HepG2 (cell line): ENCODE measurements around the gene CTAG1A. TPM values are rescaled to one million over a fixed set of nuclear protein-coding genes. Genes with fewer than 3 reads are reported as not detected.

Source experiments
- AGO1 ChIP-seq: fragments of 200-400 bp; formaldehyde crosslinking; IDR thresholded peaks from 2 replicates; pipeline ENCODE4 v1.6.1; 2017; ENCODE audit warnings: mild to moderate bottlenecking, low read depth, low read length, moderate library complexity; ENCODE audit not compliant: poor library complexity, severe bottlenecking
- DNMT1 ChIP-seq: sonication (generic); formaldehyde crosslinking; IDR thresholded peaks from 2 replicates; pipeline ENCODE4 v1.5.1; 2020; ENCODE audit warnings: mild to moderate bottlenecking, missing genetic modification reagents
- GATAD1 ChIP-seq: IDR thresholded peaks from 2 replicates; pipeline ENCODE4 v1.6.1; 2016; ENCODE audit warnings: missing genetic modification reagents, missing compliant biosample characterization
- GPN1 ChIP-seq: sonication (generic); formaldehyde crosslinking; IDR thresholded peaks from 2 replicates; pipeline ENCODE4 v1.5.1; 2020; ENCODE audit warnings: missing genetic modification reagents, borderline replicate concordance
- JUNB ChIP-seq: sonication (generic); formaldehyde crosslinking; IDR thresholded peaks from 2 replicates; pipeline ENCODE4 v1.8.0; 2022; ENCODE audit warnings: missing genetic modification reagents, mild to moderate bottlenecking, borderline replicate concordance
- KDM5B ChIP-seq: sonication (generic); formaldehyde crosslinking; IDR thresholded peaks from 2 replicates; pipeline ENCODE4 v1.4.0; 2020; ENCODE audit warnings: missing genetic modification reagents, mild to moderate bottlenecking, borderline replicate concordance
- MBNL3 ChIP-seq: fragments of 250-450 bp; sonication (Bioruptor Pico); conservative IDR thresholded peaks from 2 replicates; pipeline ENCODE4 v1.8.0; 2022; ENCODE audit warnings: mild to moderate bottlenecking, inconsistent platforms
- MED1 ChIP-seq: sonication (generic); formaldehyde crosslinking; IDR thresholded peaks from 2 replicates; pipeline ENCODE4 v1.4.0; 2020; ENCODE audit warnings: missing genetic modification reagents
- NR2F6 ChIP-seq, 2 experiments: IDR thresholded peaks; 2 replicates each; pipeline ENCODE4 v1.6.1; 2016; ENCODE audit warnings: antibody characterized with exemption in 1 of 2, mild to moderate bottlenecking in 1 of 2
- PTBP1 ChIP-seq: fragments of 200-400 bp; formaldehyde crosslinking; IDR thresholded peaks from 2 replicates; pipeline ENCODE4 v1.6.1; 2018; ENCODE audit warnings: low read length, low read depth; ENCODE audit not compliant: poor library complexity, severe bottlenecking
- REXO4 ChIP-seq: sonication (generic); formaldehyde crosslinking; IDR thresholded peaks from 2 replicates; pipeline ENCODE4 v1.8.0; 2022; ENCODE audit warnings: missing genetic modification reagents, mild to moderate bottlenecking, borderline replicate concordance
- RXRB ChIP-seq: IDR thresholded peaks from 2 replicates; pipeline ENCODE4 v1.6.1; 2016; ENCODE audit warnings: borderline replicate concordance, missing genetic modification reagents, missing compliant biosample characterization
- SAP130 ChIP-seq: IDR thresholded peaks from 2 replicates; pipeline ENCODE4 v1.6.1; 2016; ENCODE audit warnings: low read depth
- TBX2 ChIP-seq: sonication (generic); formaldehyde crosslinking; IDR thresholded peaks from 2 replicates; pipeline ENCODE4 v1.5.0; 2020; ENCODE audit warnings: missing genetic modification reagents, mild to moderate bottlenecking, borderline replicate concordance
- TSC22D2 ChIP-seq: sonication (generic); formaldehyde crosslinking; IDR thresholded peaks from 2 replicates; pipeline ENCODE4 v1.5.1; 2020; ENCODE audit warnings: missing genetic modification reagents, mild to moderate bottlenecking, borderline replicate concordance
- ZBTB38 ChIP-seq: sonication (generic); formaldehyde crosslinking; IDR thresholded peaks from 2 replicates; pipeline ENCODE4 v1.5.1; 2020; ENCODE audit warnings: mild to moderate bottlenecking, missing genetic modification reagents
- ZFX ChIP-seq: sonication (generic); formaldehyde crosslinking; IDR thresholded peaks from 2 replicates; pipeline ENCODE4 v1.4.0; 2020; ENCODE audit warnings: mild to moderate bottlenecking, low read depth, missing genetic modification reagents, moderate library complexity
- ZNF333 ChIP-seq: sonication (generic); formaldehyde crosslinking; IDR thresholded peaks from 2 replicates; pipeline ENCODE4 v1.4.0; 2020; ENCODE audit warnings: mild to moderate bottlenecking, missing genetic modification reagents, borderline replicate concordance
- ZNF451 ChIP-seq: sonication (generic); formaldehyde crosslinking; IDR thresholded peaks from 2 replicates; pipeline ENCODE4 v1.5.0; 2020; ENCODE audit warnings: mild to moderate bottlenecking, missing genetic modification reagents
- ZNF563 ChIP-seq: sonication (generic); formaldehyde crosslinking; IDR thresholded peaks from 2 replicates; pipeline ENCODE4 v1.8.0; 2022; ENCODE audit warnings: mild to moderate bottlenecking, moderate library complexity, missing genetic modification reagents
- ZNF644 ChIP-seq: IDR thresholded peaks from 2 replicates; pipeline ENCODE4 v1.6.1; 2016; ENCODE audit warnings: low read depth
- ZNF776 ChIP-seq: sonication (generic); formaldehyde crosslinking; IDR thresholded peaks from 2 replicates; pipeline ENCODE4 v1.4.0; 2020; ENCODE audit warnings: mild to moderate bottlenecking, missing genetic modification reagents
- ZSCAN30 ChIP-seq: sonication (generic); formaldehyde crosslinking; IDR thresholded peaks from 2 replicates; pipeline ENCODE4 v1.5.0; 2020; ENCODE audit warnings: mild to moderate bottlenecking, missing genetic modification reagents
- polyA plus RNA-seq, 8 experiments: library from polyadenylated mRNA; depleted of rRNA in 3 of 8; stranded (reverse) in 7 of 8; unstranded in 1 of 8; fragments of >200 nt; fragmentation: Illumina TruSeq in 4 of 8; extraction: Trizol in 4 of 8; gene quantifications; 2 replicates each; pipeline versions ENCODE4 v1.2.1 to v1.2.3, GENCODE V29; 2011 to 2016; ENCODE audit warnings: low read depth in 4 of 8, missing spikeins in 1 of 8, mixed read lengths in 1 of 8; ENCODE audit not compliant: insufficient read depth in 1 of 8
- total RNA-seq, 5 experiments: library from RNA; depleted of rRNA; stranded (reverse); fragments of >200 nt; fragmentation: Illumina TruSeq; extraction: Trizol; gene quantifications; 2 replicates each; pipeline ENCODE4 v1.2.3, GENCODE V29; 2016; ENCODE audit warnings: low read depth in 1 of 5
- TF ChIP-seq, protein P1 (sequence below): sonication (generic); formaldehyde crosslinking; IDR thresholded peaks from 2 replicates; pipeline ENCODE4 v1.5.0; 2020; ENCODE audit warnings: missing genetic modification reagents
- TF ChIP-seq, protein P2 (sequence below): sonication (generic); formaldehyde crosslinking; conservative IDR thresholded peaks from 2 replicates; pipeline ENCODE4 v1.8.0; 2022; ENCODE audit warnings: missing genetic modification reagents
- TF ChIP-seq, protein P3 (sequence below): sonication (generic); formaldehyde crosslinking; IDR thresholded peaks from 2 replicates; pipeline ENCODE4 v1.4.0; 2020; ENCODE audit warnings: low read depth, mild to moderate bottlenecking, missing genetic modification reagents
- TF ChIP-seq, protein P4 (sequence below): sonication (generic); formaldehyde crosslinking; IDR thresholded peaks from 2 replicates; pipeline ENCODE4 v1.8.0; 2022; ENCODE audit warnings: missing genetic modification reagents, low read depth, mild to moderate bottlenecking, borderline replicate concordance

The CTAG1A gene
- total and polyA plus RNA-seq, 2 of the 13 experiments (the other 11 are each of a cell fraction or from before 2014, with no cell fraction given): not detected

DNA sequence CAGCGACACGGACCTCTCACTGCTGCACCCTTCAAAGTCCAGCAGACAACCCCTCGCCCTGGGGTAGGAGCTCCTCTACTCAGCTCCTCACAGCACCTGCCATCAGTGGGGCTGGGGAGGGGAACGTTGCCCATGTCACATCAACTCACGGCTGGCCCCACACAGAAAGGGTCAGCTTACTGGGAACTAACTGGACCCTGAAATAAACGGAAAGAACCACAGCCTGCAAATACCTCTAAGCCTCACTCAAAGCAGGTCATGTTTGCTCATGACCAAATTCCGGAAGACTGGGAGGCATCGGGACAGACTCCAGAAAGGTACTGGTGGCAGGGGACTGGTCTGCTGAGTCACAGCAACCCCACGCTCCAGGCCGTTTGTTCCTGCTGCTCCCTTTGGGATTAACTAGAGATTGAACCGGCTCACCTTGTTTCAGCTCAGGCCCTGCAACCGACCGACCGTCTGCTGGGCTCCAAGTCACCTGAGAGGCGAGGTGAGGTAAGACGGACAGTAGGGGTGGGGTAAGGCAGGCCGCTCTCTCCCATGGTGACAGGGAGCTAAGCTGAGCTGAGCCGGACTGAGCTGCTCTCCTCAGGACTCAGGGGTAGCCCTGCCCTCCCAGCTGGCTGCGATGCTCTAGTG lies 43.9 kb upstream of the CTAG1A start (continued):
- no peak for TF ChIP-seq ZNF563
- peak; percentile 84 for TF ChIP-seq MED1 (CRISPR knock-in tag)
- TF ChIP-seq MBNL3 (CRISPR knock-in tag): no peak
- TF ChIP-seq, protein P1, sequence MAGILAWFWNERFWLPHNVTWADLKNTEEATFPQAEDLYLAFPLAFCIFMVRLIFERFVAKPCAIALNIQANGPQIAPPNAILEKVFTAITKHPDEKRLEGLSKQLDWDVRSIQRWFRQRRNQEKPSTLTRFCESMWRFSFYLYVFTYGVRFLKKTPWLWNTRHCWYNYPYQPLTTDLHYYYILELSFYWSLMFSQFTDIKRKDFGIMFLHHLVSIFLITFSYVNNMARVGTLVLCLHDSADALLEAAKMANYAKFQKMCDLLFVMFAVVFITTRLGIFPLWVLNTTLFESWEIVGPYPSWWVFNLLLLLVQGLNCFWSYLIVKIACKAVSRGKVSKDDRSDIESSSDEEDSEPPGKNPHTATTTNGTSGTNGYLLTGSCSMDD (CRISPR knock-in tag): no peak
- TF ChIP-seq TBX2 (CRISPR knock-in tag): peak; percentile 33; the same call in 1 of the 2 replicates
- TF ChIP-seq AGO1: no peak
- TF ChIP-seq ZNF644: no peak
- no peak for TF ChIP-seq ZNF451 (CRISPR knock-in tag)
- TF ChIP-seq ZFX (CRISPR knock-in tag): 0 out of 2 replicates have a peak, but pooled peaks have one; percentile 16
- TF ChIP-seq, protein P2, sequence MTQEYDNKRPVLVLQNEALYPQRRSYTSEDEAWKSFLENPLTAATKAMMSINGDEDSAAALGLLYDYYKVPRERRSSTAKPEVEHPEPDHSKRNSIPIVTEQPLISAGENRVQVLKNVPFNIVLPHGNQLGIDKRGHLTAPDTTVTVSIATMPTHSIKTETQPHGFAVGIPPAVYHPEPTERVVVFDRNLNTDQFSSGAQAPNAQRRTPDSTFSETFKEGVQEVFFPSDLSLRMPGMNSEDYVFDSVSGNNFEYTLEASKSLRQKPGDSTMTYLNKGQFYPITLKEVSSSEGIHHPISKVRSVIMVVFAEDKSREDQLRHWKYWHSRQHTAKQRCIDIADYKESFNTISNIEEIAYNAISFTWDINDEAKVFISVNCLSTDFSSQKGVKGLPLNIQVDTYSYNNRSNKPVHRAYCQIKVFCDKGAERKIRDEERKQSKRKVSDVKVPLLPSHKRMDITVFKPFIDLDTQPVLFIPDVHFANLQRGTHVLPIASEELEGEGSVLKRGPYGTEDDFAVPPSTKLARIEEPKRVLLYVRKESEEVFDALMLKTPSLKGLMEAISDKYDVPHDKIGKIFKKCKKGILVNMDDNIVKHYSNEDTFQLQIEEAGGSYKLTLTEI: no peak
- TF ChIP-seq, protein P3, sequence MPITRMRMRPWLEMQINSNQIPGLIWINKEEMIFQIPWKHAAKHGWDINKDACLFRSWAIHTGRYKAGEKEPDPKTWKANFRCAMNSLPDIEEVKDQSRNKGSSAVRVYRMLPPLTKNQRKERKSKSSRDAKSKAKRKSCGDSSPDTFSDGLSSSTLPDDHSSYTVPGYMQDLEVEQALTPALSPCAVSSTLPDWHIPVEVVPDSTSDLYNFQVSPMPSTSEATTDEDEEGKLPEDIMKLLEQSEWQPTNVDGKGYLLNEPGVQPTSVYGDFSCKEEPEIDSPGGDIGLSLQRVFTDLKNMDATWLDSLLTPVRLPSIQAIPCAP: no peak
- TF ChIP-seq ZSCAN30 (CRISPR knock-in tag): no peak
- no peak for TF ChIP-seq GATAD1 (CRISPR knock-in tag)
- no peak for TF ChIP-seq REXO4 (CRISPR knock-in tag)
- TF ChIP-seq SAP130 (CRISPR knock-in tag): peak; percentile 87
- TF ChIP-seq TSC22D2 (CRISPR knock-in tag): no peak
- no peak for TF ChIP-seq GPN1 (CRISPR knock-in tag)
- 0 out of 2 replicates have a peak, but pooled peaks have one; percentile 43 for TF ChIP-seq RXRB (CRISPR knock-in tag)
- TF ChIP-seq KDM5B: no peak
- no peak for TF ChIP-seq PTBP1
- TF ChIP-seq NR2F6 (IDR thresholded peaks at IDR 0.05): peak; percentile 71
- TF ChIP-seq NR2F6 (CRISPR knock-in tag; IDR thresholded peaks at IDR 0.05): peak; percentile 71
- TF ChIP-seq JUNB (CRISPR knock-in tag): no peak
- no peak for TF ChIP-seq DNMT1
- TF ChIP-seq, protein P4, sequence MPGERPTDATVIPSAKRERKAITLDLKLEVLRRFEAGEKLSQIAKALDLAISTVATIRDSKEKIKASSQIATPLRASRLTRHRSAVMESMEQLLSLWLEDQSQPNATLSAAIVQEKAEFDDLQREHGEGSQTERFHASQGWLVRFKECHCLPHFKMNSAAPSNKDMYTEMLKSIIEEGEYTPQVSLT (CRISPR knock-in tag): no peak
- TF ChIP-seq ZNF776 (CRISPR knock-in tag): no peak
- no peak for TF ChIP-seq ZNF333 (CRISPR knock-in tag)
- no peak for TF ChIP-seq ZBTB38 (CRISPR knock-in tag)
